ENCODE results near the gene DNM2. TPM values are rescaled to one million over a fixed set of nuclear protein-coding genes. Genes with fewer than 3 reads are reported as not detected.

DNM2 gene
- total and polyA plus RNA-seq, 10 of the 15 experiments (the other 5 are each of a cell fraction or from before 2014, with no cell fraction given), result 1.2 to 146 (median 68.9) TPM

DNA sequence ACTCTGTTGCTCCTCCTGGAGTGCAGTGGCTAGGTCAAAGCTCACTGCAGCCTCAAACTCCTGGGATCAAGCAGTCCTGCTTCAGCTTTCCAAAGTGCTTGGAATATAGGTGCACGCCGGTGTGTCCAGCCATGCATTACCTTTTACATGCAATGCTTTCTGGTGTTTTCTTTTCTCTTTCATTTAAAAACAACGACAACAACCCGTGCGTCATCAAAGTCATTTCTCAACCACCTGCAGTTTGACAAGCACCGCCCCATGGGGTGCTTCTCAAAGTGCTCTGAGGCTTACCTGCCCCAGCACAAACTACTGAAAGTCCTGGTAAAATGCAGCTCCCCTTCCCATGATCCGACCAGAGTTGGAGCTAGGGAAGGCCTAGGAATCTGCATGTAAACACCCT is 9.6 kb upstream of the DNM2 start:
- Histone ChIP-seq H2AFZ (ENCODE audit: control insufficient read depth, low read depth, low read length) (no peak overlapping the region), H3K27me3 (replicated peaks in 1 of 2; ENCODE audit: control insufficient read depth in 2 of 2, insufficient read depth in 2 of 2, low read length in 1 of 2) (no peaks in the 10 kb centered on the region), H3K9me3 (replicated peaks; ENCODE audit: control insufficient read depth, insufficient read depth, low read length) (no peaks in the 10 kb centered on the region), H4K20me1 (ENCODE audit: control insufficient read depth, insufficient read depth) (no peaks in the 10 kb centered on the region), H3K36me3 (ENCODE audit: control insufficient read depth in 2 of 2, insufficient read depth in 2 of 2, low read length in 1 of 2) (peaks cover 0 to 2% of the 10 kb centered on the region in 2 experiments; a peak in 1 of 4 replicates), H3K4me3 (no peak overlapping the region), H3K9ac (ENCODE audit: control insufficient read depth, insufficient read depth, low read length) (no peak overlapping the region), H3K79me2 (ENCODE audit: control insufficient read depth, insufficient read depth, low read length) (no peaks in the 10 kb centered on the region), H3K4me2 (ENCODE audit: control insufficient read depth, insufficient read depth) (no peak overlapping the region), H3K4me1 (ENCODE audit: control insufficient read depth, insufficient read depth, low read length) (no peaks in the 10 kb centered on the region), H3K27ac (ENCODE audit: control insufficient read depth, insufficient read depth) (no peak overlapping the region)
- 95% methylated on average over 7 of the region's 7 CpGs for WGBS (ENCODE audit: insufficient coverage, insufficient replicate concordance, low lambda C conversion rate, missing lambda C conversion rate)
- FAIRE-seq (no peak), DNase-seq (ENCODE audit: low read depth, low spot score) (no peak), ATAC-seq (no peak)
- ChIA-PET RAD21 (ENCODE audit: unreplicated experiment) (interaction anchor here (0.5 kb wide), 1 partner anchor 68 kb away, joined by 4 read pairs; no protein-coding TSS in a partner anchor), SMC1A (ENCODE audit: uncharacterized antibody, unreplicated experiment) (no interaction called here), POLR2A (interaction anchor here (1.5 kb wide), 1 partner anchor 10 kb away, joined by 5 read pairs; the partner anchor contains the start of gene DNM2), CTCF (interaction anchor here (2.7 kb wide), 1 partner anchor 8 kb away, joined by 13 read pairs; no protein-coding TSS in a partner anchor)
- in situ Hi-C loops (cut with MboI) (no loop called here), intact Hi-C loops (cut with micrococcal nuclease; ENCODE audit: unreplicated experiment) (no loop called here)
- no peak for TF ChIP-seq POLR2AphosphoS5 (IDR thresholded peaks at IDR 0.05; ENCODE audit: low read length)
- no TSS peak for BruUV-seq (replicated peaks)

DNA sequence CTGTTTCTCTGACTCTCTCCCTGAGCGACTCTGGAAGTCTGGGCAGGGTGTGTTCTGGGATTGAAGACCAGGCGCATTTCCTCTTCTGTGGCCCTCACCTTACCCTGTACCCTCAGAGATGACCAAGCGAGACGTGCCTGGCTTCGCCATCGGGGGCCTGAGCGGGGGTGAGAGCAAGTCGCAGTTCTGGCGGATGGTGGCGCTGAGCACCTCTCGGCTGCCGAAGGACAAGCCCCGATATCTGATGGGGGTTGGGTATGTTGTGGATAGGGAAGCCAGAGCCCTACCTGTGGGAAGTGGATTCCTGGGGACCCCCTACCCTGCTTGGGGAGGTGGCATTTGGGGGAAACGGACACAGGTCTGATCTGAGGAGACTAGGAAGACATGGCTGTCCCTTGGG is 5.8 kb upstream of the DNM2 start:
- no peaks in the 10 kb centered on the region for H3K27me3 ChIP-seq (replicated peaks in 1 of 2; ENCODE audit: control insufficient read depth in 2 of 2, insufficient read depth in 2 of 2, low read length in 1 of 2)
- SMC1A ChIA-PET (ENCODE audit: uncharacterized antibody, unreplicated experiment), result interaction anchor here (0.9 kb wide), 1 partner anchor 10 kb away, joined by 4 read pairs; no protein-coding TSS in a partner anchor
- H3K36me3 ChIP-seq (ENCODE audit: control insufficient read depth in 2 of 2, insufficient read depth in 2 of 2, low read length in 1 of 2), result peaks cover 0 to 2% of the 10 kb centered on the region in 2 experiments; a peak in 1 of 4 replicates
- no TSS peak for BruUV-seq (replicated peaks)
- RAD21 ChIA-PET (ENCODE audit: unreplicated experiment), result no interaction called here
- H3K4me1 ChIP-seq (ENCODE audit: control insufficient read depth, insufficient read depth, low read length), result no peaks in the 10 kb centered on the region
- H3K9ac ChIP-seq (ENCODE audit: control insufficient read depth, insufficient read depth, low read length), result no peak overlapping the region
- H3K27ac ChIP-seq (ENCODE audit: control insufficient read depth, insufficient read depth), result no peak overlapping the region
- intact Hi-C loops (cut with micrococcal nuclease; ENCODE audit: unreplicated experiment), result loop anchor here (10.0 kb wide), 1 partner anchor 383 kb away; no protein-coding TSS in a partner anchor
- CTCF ChIA-PET, result no interaction called here
- in situ Hi-C loops (cut with MboI), result no loop called here
- H2AFZ ChIP-seq (ENCODE audit: control insufficient read depth, low read depth, low read length), result no peak overlapping the region
- WGBS (ENCODE audit: insufficient coverage, insufficient replicate concordance, low lambda C conversion rate, missing lambda C conversion rate), result 93% methylated on average over 14 of the region's 14 CpGs
- H3K4me3 ChIP-seq, result no peak overlapping the region
- H3K79me2 ChIP-seq (ENCODE audit: control insufficient read depth, insufficient read depth, low read length), result no peaks in the 10 kb centered on the region
- POLR2A ChIA-PET, result no interaction called here
- DNase-seq (ENCODE audit: low read depth, low spot score) (no peak), ATAC-seq (no peak), FAIRE-seq (no peak)
- H4K20me1 ChIP-seq (ENCODE audit: control insufficient read depth, insufficient read depth), result no peaks in the 10 kb centered on the region
- no peak overlapping the region for H3K4me2 ChIP-seq (ENCODE audit: control insufficient read depth, insufficient read depth)
- H3K9me3 ChIP-seq (replicated peaks; ENCODE audit: control insufficient read depth, insufficient read depth, low read length), result no peaks in the 10 kb centered on the region
- TF ChIP-seq, protein P1, sequence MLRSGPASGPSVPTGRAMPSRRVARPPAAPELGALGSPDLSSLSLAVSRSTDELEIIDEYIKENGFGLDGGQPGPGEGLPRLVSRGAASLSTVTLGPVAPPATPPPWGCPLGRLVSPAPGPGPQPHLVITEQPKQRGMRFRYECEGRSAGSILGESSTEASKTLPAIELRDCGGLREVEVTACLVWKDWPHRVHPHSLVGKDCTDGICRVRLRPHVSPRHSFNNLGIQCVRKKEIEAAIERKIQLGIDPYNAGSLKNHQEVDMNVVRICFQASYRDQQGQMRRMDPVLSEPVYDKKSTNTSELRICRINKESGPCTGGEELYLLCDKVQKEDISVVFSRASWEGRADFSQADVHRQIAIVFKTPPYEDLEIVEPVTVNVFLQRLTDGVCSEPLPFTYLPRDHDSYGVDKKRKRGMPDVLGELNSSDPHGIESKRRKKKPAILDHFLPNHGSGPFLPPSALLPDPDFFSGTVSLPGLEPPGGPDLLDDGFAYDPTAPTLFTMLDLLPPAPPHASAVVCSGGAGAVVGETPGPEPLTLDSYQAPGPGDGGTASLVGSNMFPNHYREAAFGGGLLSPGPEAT (IDR thresholded peaks at IDR 0.05; ENCODE audit: low read depth), result no peak
- TF ChIP-seq KDM1A (IDR thresholded peaks at IDR 0.05; ENCODE audit: borderline replicate concordance) (no peak), MEF2A (IDR thresholded peaks at IDR 0.05; ENCODE audit: insufficient read depth, low read depth, low read length) (no peak), SMAD5 (IDR thresholded peaks at IDR 0.05; ENCODE audit: low read depth) (no peak), TCF7 (IDR thresholded peaks at IDR 0.05; ENCODE audit: borderline replicate concordance) (no peak), DPF2 (IDR thresholded peaks at IDR 0.05) (no peak), NFYB (IDR thresholded peaks at IDR 0.05; ENCODE audit: insufficient read depth, low read depth, low read length) (no peak), ZNF622 (IDR thresholded peaks at IDR 0.05) (no peak), ZNF274 (IDR thresholded peaks at IDR 0.05; ENCODE audit: insufficient read depth, insufficient read length) (no peak), KAT2A (conservative IDR thresholded peaks at IDR 0.05; ENCODE audit: control insufficient read depth, low read depth, low read length) (no peak), BHLHE40 (IDR thresholded peaks at IDR 0.05; ENCODE audit: borderline replicate concordance in 1 of 2, low read depth in 2 of 2, low read length in 1 of 2) (no peak), SMC3 (IDR thresholded peaks at IDR 0.05; ENCODE audit: borderline replicate concordance, low read length) (no peak)
- TF ChIP-seq, protein P2, sequence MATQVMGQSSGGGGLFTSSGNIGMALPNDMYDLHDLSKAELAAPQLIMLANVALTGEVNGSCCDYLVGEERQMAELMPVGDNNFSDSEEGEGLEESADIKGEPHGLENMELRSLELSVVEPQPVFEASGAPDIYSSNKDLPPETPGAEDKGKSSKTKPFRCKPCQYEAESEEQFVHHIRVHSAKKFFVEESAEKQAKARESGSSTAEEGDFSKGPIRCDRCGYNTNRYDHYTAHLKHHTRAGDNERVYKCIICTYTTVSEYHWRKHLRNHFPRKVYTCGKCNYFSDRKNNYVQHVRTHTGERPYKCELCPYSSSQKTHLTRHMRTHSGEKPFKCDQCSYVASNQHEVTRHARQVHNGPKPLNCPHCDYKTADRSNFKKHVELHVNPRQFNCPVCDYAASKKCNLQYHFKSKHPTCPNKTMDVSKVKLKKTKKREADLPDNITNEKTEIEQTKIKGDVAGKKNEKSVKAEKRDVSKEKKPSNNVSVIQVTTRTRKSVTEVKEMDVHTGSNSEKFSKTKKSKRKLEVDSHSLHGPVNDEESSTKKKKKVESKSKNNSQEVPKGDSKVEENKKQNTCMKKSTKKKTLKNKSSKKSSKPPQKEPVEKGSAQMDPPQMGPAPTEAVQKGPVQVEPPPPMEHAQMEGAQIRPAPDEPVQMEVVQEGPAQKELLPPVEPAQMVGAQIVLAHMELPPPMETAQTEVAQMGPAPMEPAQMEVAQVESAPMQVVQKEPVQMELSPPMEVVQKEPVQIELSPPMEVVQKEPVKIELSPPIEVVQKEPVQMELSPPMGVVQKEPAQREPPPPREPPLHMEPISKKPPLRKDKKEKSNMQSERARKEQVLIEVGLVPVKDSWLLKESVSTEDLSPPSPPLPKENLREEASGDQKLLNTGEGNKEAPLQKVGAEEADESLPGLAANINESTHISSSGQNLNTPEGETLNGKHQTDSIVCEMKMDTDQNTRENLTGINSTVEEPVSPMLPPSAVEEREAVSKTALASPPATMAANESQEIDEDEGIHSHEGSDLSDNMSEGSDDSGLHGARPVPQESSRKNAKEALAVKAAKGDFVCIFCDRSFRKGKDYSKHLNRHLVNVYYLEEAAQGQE (IDR thresholded peaks at IDR 0.05; ENCODE audit: low read depth, low read length), result no peak
